KMS-11 (cell line): Measurements from ENCODE around the gene CFD.

ENCODE experiments used
- H2AFZ ChIP-seq: fragments of 200-600 bp; sonication (generic); 2 replicates; pipeline ENCODE4 v1.6.1; 2016; ENCODE audit warnings: antibody characterized with exemption, mixed run types, low read depth
- H3K27ac ChIP-seq: fragments of 200-600 bp; sonication (generic); 2 replicates; pipeline ENCODE4 v1.6.1; 2016; ENCODE audit warnings: mild to moderate bottlenecking, mixed run types
- H3K27me3 ChIP-seq: fragments of 200-600 bp; sonication (generic); 2 replicates; pipeline ENCODE4 v1.6.1; 2017; ENCODE audit warnings: mild to moderate bottlenecking, low read depth, mixed run types, moderate library complexity; ENCODE audit not compliant: insufficient read depth
- H3K36me3 ChIP-seq: fragments of 200-600 bp; sonication (generic); 2 replicates; pipeline ENCODE4 v1.6.1; 2017; ENCODE audit warnings: mild to moderate bottlenecking, mixed run types; ENCODE audit not compliant: insufficient read depth
- H3K4me1 ChIP-seq: fragments of 200-600 bp; sonication (generic); 2 replicates; pipeline ENCODE4 v1.6.1; 2016; ENCODE audit warnings: mild to moderate bottlenecking, low read depth, mixed run types; ENCODE audit not compliant: poor library complexity, severe bottlenecking
- H3K4me2 ChIP-seq: fragments of 200-600 bp; sonication (generic); 2 replicates; pipeline ENCODE4 v1.7.0; 2016; ENCODE audit warnings: mild to moderate bottlenecking, mixed run types
- H3K4me3 ChIP-seq: fragments of 200-600 bp; sonication (generic); IDR thresholded peaks from 2 replicates; pipeline ENCODE4 v1.6.1; 2017; ENCODE audit warnings: low read depth, low read length, mixed read lengths; ENCODE audit not compliant: insufficient read depth
- H3K79me2 ChIP-seq: fragments of 200-600 bp; sonication (generic); 2 replicates; pipeline ENCODE4 v1.6.1; 2016; ENCODE audit warnings: low read depth, mixed run types; ENCODE audit not compliant: insufficient read depth
- H3K9ac ChIP-seq: fragments of 200-600 bp; sonication (generic); 2 replicates; pipeline ENCODE4 v1.6.1; 2016; ENCODE audit warnings: mild to moderate bottlenecking, mixed run types
- H4K20me1 ChIP-seq: fragments of 200-600 bp; sonication (generic); 2 replicates; pipeline ENCODE4 v1.6.1; 2016; ENCODE audit warnings: mild to moderate bottlenecking, mixed run types; ENCODE audit not compliant: insufficient read depth
- CTCF ChIP-seq: fragments of 200-600 bp; sonication (generic); conservative IDR thresholded peaks from 2 replicates; pipeline ENCODE4 v1.6.1; 2017; ENCODE audit warnings: low read depth, mild to moderate bottlenecking, antibody characterized with exemption, low read length, moderate library complexity, mixed read lengths

The CFD gene

GRCh38 chr19:898663-899062 lies 39.2 kb downstream of the CFD start:
- Histone ChIP-seq H3K9ac (no peak overlapping the region), H3K79me2 (no peaks in the 10 kb centered on the region), H3K27me3 (no peaks in the 10 kb centered on the region), H3K36me3 (no peaks in the 10 kb centered on the region), H3K4me2 (no peak overlapping the region), H3K4me3 (no peak overlapping the region), H4K20me1 (no peaks in the 10 kb centered on the region), H3K27ac (no peak overlapping the region), H3K4me1 (no peaks in the 10 kb centered on the region), H2AFZ (no peak overlapping the region)
- no peak for TF ChIP-seq CTCF

GRCh38 chr19:899336-900042 lies 40.0 kb downstream of the CFD start:
- no peaks in the 10 kb centered on the region for H3K36me3 ChIP-seq
- H2AFZ ChIP-seq = no peak overlapping the region
- no peaks in the 10 kb centered on the region for H3K79me2 ChIP-seq
- no peak overlapping the region for H3K4me2 ChIP-seq
- H3K27me3 ChIP-seq = no peaks in the 10 kb centered on the region
- H4K20me1 ChIP-seq = no peaks in the 10 kb centered on the region
- H3K9ac ChIP-seq = no peak overlapping the region
- no peak for TF ChIP-seq CTCF
- no peak overlapping the region for H3K4me3 ChIP-seq
- H3K27ac ChIP-seq = no peak overlapping the region
- no peaks in the 10 kb centered on the region for H3K4me1 ChIP-seq

- no peak overlapping the region for H3K27ac ChIP-seq
- no peak for TF ChIP-seq CTCF
- no peak overlapping the region for H3K4me2 ChIP-seq
These were observed 40.5 kb downstream of the CFD start for GRCh38 chr19:900043-900301.

GRCh38 chr19:900302-901111 lies 41.0 kb downstream of the CFD start:
- Histone ChIP-seq H3K27me3 (no peaks in the 10 kb centered on the region), H3K36me3 (no peaks in the 10 kb centered on the region), H3K27ac (no peak overlapping the region), H3K4me2 (no peak overlapping the region), H3K79me2 (no peaks in the 10 kb centered on the region), H3K9ac (no peak overlapping the region), H4K20me1 (no peaks in the 10 kb centered on the region), H3K4me1 (no peaks in the 10 kb centered on the region), H3K4me3 (no peak overlapping the region), H2AFZ (no peak overlapping the region)
- TF ChIP-seq CTCF = no peak

More at GRCh38 chr19:900043-900301, 40.5 kb downstream of the CFD start:
- Histone ChIP-seq H3K27me3 (no peaks in the 10 kb centered on the region), H2AFZ (no peak overlapping the region), H3K79me2 (no peaks in the 10 kb centered on the region), H3K4me1 (no peaks in the 10 kb centered on the region), H3K36me3 (no peaks in the 10 kb centered on the region), H3K4me3 (no peak overlapping the region), H3K9ac (no peak overlapping the region), H4K20me1 (no peaks in the 10 kb centered on the region)
